NCI-H2227 (cell line): ENCODE data around the gene RAPGEF1.
"Not testable (repeated sequence)": the region's sequence is repeated elsewhere in the genome, so short reads cannot be mapped to it uniquely, and the experiment has no call there.

ENCODE experiments used
- DNase-seq: peaks from one replicate; lab custom pipeline; 2025; ENCODE audit not compliant: unreplicated experiment; lab: John Stamatoyannopoulos, UW

RAPGEF1 gene, protein sequence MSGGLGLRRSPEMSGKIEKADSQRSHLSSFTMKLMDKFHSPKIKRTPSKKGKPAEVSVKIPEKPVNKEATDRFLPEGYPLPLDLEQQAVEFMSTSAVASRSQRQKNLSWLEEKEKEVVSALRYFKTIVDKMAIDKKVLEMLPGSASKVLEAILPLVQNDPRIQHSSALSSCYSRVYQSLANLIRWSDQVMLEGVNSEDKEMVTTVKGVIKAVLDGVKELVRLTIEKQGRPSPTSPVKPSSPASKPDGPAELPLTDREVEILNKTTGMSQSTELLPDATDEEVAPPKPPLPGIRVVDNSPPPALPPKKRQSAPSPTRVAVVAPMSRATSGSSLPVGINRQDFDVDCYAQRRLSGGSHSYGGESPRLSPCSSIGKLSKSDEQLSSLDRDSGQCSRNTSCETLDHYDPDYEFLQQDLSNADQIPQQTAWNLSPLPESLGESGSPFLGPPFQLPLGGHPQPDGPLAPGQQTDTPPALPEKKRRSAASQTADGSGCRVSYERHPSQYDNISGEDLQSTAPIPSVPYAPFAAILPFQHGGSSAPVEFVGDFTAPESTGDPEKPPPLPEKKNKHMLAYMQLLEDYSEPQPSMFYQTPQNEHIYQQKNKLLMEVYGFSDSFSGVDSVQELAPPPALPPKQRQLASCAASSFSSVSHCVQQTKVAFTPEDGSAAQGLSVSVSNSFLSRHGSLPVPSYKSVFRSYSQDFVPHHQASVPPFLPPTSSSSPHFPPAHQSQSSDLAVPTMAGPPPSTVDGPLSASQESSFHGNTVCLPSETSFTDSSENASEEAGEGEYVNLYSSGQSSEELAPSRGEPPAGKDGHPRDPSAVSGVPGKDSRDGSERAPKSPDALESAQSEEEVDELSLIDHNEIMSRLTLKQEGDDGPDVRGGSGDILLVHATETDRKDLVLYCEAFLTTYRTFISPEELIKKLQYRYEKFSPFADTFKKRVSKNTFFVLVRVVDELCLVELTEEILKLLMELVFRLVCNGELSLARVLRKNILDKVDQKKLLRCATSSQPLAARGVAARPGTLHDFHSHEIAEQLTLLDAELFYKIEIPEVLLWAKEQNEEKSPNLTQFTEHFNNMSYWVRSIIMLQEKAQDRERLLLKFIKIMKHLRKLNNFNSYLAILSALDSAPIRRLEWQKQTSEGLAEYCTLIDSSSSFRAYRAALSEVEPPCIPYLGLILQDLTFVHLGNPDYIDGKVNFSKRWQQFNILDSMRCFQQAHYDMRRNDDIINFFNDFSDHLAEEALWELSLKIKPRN (N-terminal part only)

DNA sequence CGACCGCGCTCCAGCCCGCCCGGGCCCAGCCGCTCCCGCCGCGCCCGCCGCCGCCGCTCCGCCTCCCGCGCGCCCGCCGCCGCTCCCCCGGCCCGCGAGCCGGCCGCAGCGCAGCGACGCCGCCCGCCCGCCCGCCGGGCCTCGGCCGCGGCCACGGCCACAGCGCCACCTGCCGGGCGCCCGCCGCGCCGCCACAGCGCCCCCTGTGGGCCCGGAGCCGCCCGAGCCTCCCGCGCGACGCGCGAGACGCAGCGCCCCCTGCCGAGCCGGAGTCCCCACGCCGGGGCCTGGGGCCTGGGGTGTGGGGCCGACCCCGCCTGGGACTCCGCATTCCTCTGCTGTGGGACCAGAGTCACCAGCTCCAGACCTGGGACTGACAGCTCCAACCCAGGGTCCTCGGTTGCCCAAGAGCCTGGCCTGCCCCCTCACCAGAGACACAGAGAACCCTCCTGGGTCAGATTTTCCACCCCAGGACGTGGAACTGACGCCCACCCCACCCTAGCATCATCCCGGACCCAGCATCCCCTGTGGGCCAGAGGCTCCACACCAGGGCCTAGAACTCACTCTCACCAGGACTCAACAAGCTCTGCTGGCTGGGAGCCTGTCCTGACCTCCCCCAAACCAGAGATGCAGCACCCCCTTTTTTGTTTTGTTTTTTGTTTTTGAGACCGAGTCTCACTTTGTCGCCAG lies at the start of gene RAPGEF1:
RAPGEF1 (minus strand) TSS at position 118 of the 690 bp plus-strand sequence. CDS start 246 bp downstream, outside the sequence.
- DNase-seq, result peak; percentile 70

DNA sequence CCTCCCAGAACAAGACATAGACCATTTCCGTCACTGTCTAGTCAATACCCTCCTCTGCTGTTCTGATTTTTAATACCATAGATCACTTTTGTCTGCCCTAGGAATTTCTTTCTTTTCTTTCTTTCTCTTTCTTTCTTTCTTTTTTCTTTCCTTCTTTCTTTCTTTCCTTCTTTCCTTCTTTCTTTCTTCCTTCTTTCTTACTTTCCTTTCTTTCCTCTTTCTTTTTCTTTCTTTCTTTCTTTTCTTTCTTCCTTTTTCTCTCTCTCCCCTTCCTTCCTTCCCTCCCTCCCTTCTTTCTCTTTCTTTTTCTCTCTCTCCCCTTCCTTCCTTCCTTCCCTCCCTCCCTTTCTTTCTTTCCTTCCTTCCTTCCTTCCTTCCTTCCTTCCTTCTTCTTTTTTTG lies 49.0 kb upstream of the RAPGEF1 start:
- no peak for DNase-seq

DNA sequence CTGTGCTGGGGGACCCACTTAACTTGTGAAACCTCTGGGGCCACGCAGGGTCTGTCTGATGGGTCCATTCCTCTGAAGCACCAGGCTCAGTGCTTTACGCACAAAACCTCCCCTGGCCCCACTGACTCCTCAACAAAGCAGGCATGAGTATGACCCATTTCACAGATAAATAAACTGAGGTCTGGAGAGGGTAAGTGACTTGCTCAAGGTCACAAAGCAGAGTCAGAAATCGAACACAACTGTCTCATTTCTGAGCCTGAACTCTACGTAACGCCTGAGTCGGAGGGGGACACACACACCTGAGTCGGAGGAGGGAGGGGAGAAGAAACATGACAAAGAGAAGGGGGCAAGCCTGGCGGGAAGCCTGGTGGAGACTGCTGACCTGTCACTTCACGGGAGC lies 48.0 kb upstream of the RAPGEF1 start:
- DNase-seq, result no peak

DNA sequence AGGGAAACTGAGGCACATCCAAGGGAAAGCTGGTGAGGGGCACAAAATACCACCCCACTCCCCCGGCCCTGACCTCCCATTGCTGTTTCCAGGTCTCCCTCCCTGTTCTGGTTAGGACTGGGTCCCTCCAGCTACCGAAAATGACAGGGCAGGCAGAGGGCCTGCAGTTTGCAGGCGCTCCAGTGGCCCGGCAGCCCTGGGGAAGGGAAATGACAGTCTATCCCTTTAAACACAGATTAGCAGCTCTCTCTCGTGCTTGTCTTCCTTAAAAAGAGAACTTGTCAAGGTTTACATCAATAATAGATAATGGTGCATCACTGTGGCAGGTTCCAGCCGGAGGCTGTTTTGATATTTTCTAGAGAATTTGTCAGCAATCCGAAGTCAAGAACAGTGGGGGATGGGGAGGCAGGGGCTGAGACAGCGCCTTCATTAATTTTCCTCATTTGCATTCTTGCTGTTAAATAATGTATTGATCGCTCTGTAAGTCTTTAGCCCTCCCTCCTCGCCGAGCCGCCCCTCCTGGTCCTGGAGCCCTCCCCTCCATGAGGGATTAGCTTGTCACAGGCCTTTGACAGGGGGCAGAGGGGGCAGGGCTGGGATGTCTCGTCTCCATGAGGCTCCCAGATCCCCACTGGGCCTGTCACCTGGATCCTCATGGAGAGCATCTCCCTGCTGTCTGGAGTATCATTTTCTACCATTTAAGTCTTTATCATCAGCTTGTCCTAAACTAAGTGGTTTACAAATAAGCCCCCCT lies 45.0 kb upstream of the RAPGEF1 start:
- DNase-seq, result no peak

DNA sequence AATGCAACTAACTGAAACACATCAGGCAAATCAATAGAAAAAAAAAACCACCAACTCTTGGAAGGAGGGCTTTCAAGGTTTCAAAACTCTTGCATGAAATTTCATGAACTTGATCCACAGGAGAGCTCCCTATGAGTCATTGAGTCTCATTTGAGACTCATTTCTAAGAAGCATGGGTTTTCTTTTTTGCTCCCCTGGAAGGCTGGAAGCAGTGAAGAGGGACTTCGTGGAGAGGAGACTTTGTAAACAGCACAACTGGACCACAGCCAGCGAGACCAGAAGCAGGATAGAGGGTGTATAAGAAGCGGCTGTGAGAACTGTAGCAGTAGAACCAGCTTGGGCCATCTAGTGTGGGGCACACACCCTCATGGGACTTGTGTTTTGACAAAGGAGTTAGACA lies 41.2 kb upstream of the RAPGEF1 start:
- DNase-seq, result no peak

DNA sequence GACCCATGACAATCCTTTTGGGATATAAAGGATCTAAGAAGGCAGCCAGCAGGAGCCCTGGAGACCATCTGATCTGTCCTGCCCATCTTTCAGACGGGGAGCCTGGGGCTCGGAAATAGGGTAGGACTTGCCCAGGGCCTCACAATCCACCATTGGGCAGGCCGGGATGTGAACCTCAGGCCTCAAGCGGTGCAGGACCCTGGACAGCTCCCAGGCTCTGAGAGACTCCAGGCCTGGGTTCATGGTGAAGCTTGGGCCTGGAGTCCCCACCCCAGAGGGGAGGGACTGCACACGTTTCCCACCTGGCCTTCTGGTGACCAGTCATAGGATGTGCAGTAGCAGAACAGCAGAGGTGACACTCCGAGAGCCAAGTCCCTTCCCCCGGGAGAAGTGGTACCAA lies 36.6 kb upstream of the RAPGEF1 start:
- no peak for DNase-seq

DNA sequence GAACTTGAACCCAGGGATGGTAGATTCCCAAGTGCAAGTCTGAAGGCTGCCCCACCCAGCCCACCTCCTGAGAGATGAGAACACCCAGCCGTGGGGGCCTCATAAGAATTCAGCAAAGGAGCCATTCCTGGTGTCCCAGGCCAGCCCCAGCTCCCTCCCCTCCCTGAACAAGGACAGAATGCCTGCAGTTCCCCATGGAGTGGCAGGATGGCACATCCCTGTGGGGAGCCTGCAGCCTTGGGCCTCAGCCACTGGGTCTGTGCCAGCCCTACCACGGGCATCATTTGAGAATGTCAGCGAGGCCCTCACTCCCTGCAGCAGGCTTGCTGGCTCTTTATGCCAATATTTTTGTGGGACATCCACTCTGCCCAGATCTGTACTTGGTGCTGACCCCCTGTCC lies 36.2 kb upstream of the RAPGEF1 start:
- DNase-seq, result no peak

DNA sequence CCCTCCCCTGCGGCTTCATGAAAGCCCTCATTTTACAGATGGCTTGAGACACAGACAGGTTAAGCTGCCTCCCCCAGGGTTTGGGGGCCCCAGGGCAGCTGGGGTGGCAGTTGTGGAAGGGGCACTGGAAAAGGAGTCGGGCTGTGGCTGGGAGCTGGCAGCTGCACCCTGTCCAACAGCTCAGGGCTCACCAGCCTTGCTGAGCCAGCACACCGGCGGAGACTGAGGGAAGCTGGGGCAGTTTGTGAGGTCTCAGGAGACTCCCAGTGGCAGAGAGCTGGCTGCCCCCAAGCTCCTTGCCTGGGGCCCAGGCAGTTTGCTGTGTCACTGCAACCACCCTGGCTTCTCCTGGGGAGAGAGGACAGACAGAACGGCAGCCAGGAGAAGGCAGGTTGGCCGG lies 34.8 kb upstream of the RAPGEF1 start:
- DNase-seq, result no peak

DNA sequence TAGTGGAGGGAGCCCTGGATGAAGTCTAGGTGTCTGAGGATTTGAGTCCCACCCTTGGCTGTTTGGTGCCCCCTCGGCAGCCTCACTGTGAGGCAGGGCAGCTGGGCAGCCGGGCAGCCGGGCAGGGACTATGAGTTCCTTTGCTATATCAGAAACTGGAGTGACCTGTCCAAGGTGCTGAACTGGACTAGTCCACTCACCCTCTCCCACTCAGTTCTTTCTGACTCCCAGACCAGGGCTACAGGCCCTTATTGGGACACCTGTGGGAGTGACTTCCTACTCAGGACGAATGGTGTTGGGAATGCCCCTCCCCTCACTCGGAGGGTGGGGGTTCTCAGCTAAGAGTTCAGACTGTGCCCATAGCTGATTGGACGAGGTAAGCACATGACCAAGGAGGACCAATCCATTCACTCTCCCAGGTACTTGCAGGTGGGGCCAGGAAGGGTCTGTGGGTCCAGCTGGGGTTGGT lies 34.1 kb upstream of the RAPGEF1 start:
- DNase-seq, result no peak

DNA sequence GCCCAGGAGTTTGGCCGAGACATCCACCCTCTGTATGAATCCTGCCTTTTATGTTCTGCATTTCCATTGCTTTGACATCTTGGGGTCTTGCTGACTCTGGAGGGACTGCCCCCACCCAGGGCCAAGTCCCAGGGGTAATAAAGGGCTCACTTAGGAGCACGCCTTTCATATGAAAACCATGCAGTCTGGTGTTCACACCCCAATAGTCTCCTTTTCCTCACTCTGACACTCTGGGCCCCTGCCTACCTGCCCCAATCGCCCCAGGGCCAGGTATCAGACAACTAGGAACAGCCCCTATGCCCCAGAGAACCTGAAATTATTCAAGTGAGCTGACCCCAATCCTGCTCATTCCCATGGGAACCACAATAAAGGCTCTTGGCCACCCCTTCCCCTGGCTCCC lies 33.1 kb upstream of the RAPGEF1 start:
- DNase-seq, result no peak

DNA sequence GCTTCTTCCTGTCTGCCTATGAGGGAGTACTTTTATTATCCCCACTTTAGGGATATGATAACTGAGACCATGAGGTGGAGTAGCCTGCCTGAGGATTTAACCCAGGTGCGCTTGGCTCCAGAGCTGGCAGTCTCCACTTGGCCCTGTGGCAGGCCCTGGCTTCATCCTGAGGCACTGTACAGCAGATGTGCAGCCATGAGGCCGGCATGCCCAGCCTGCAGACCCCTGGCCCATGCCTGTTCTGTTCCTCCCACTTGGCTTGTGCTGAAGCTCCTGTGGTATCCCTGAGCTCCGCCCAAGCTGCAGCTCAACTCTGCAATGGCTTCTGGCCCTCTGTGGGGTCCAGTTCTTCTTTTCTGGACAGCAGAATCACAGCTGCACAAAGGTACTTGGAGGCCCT lies 31.8 kb upstream of the RAPGEF1 start:
- DNase-seq, result no peak

DNA sequence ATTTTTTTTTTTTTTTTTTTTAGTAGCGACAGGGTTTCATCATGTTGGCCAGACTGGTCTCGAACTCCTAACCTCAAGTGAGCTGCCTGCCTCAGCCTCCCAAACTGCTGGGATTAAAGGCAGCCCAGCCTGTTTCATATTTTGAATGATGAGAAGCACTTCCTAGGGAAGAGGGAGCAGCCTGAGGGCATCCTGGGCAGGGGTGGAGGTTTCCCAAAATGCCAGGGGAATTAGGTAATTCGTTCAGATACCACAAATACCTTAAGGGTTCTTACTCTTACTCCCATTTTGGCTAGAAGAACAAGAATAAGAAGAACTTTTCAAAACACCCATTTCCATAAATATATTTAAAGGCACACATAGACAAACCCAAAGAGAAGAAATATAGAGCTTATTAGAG lies 29.5 kb upstream of the RAPGEF1 start:
- no peak for DNase-seq

DNA sequence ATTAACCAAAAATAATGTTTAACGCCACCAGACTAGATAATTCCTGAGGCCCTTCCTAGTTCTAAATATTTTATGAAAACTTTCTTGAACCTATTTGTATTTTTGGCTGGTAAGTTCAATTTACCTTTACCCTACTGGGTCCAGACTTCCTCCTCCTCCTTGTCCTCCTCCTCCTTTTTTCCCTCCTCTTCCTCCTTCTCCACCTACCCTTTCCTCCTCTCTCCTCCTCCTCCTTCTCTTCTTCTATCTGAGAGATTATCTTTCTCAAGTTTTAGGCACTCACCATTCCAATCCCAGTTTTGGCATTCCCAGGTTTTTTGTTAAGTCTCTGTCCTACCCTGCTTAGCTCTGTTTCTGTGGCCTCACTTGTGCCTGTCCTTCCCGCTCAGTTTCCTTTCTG lies 24.7 kb upstream of the RAPGEF1 start:
- no peak for DNase-seq

DNA sequence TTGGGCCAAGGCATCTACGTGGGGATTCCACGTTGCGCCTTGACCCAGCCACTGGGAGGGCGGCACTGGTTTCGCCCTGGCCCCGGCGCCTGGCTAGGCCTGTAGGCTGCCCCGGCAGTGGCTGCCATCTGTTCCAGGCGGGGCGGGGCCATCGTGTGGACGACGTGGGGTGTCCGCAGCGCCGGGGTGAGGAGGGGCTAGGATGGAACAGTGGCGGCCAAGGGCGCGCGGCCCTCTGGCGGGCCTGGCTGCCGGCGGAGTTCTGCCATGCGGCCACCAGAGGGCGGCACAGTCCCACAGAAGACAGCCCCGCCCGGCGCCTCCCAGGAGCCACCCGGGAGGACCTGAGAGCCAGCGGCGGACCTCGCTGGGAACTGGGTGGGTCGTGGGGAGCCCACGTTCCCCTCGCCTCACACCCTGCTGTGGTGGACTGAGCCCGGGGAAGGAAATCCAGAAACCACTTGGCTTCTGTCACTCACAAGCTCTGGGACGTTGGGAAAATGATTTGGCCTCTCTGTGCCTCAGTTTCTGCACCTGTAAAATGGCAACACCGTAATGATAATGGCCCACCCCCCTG lies 22.6 kb upstream of the RAPGEF1 start:
- peak; percentile 87 for DNase-seq

DNA sequence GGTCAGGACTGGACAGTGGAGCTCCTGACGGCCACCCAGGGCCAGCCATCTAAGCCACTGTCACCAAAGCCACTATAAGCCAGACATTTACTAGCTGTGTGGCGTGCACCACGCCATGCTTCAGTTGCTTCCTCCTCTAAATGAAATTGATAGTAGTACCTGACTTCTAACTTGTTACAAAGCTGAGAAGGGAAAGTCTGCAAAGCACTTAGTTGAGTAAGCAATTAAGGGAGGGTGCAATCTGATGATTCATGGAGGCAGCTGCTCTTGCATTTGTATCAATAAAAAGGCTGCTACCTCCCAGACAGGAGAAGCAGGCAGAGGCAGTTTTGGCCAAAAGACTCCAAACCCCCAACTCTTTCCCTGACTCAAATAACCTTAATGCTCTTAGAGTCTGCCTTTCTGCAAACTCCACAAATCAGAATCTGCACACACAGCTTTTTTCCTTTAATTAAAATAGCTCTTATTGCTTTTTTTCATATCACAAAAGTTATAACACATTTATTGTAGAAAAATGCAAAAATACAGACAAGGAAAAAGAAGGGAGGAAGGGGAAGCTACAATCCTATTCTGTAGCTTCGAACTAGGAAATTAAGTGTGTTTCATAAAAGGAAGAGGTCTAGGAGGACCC lies 19.3 kb upstream of the RAPGEF1 start:
- DNase-seq, result no peak

DNA sequence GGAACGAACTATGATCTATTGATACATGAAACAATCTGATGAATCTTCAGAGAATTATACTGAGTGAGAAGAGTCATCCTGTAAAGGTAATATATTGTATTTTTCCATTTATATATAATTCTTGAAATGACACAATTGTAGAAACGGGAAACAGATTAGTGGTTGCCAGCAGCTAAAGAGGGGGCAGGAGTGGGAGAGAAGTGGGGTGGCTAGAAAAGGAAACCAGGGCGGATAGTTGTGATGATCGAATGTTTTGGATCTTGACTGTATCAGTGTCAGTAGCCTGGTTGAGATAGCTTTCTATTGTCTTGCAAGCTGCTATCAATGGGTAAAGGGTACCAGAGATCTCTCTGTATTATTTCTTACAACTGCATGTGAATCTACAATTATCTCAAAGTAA lies 17.7 kb upstream of the RAPGEF1 start:
- DNase-seq, result no peak

DNA sequence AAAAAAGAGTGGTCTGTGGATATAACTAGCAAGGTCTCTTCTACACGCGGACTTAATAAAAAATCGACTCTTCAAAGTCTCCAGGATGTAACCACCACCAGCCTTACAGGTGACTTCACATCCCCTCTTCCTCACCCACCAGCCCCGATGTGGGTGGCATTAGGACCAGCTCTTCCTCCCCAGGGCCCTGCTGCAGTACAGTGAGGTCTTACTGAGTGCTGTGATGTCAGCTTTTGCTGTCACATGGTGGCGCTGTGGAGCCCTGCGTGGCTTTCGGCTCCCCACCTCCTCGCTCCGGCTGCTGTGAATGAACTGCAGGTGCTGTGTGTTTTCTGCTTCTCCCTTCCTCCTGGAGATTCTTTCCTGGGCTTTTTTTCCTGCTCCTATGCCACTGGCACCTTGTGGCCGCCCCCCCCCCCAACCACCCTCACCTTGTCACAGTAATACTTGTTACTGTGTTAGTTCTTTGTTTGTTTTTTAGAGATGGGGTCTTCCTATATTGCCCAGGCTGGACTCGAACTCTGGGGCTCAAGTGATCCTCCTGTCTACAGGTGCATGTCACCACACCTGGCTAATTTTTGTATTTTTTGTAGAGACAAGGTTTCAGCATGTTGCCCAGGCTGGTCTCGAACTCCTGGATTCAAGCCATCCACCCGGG lies 15.8 kb upstream of the RAPGEF1 start:
- peak; percentile 86 for DNase-seq

DNA sequence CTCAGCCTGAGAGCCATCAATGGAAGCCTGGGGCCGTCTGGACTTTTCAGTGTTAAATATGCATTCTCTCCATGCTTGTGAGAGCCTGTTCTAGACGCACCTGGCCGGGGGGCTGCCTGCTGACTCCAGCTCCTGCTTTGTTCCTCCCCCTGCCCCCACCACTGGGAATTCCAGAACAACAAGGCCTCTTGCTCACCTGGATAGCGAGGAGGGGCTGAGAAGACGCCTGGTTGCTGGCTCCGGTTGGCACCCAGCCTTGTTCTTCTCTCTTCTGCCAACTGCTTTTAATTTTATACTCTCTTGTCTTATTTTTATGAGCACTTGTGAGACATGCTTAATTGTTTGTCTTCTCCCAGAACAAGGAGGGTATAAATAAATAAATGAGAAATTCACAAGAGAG lies 15.0 kb upstream of the RAPGEF1 start:
- DNase-seq, result no peak

DNA sequence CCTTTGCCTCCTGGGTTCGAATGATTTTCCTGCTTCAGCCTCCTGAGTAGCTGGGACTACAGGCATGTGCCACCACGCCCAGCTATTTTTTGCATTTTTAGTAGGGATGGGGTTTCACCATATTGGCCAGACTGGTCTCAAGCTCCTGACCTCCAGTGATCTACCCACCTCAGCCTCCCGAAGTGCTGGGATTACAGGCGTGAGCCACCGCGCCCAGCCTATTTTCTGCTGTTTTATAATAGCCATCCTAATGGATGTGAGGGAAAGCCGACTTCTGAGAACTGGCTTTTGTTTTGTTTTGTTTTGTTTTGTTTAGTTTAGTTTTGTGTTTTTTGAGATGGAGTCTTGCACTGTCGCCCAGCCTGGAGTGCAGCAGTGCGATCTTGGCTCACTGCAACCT lies 13.9 kb upstream of the RAPGEF1 start:
- not testable (repeated sequence) for DNase-seq
